Stimulated activated CD4-positive, alpha-beta T cell treated with anti-CD3 and anti-CD28 coated beads, Interleukin-15, amount 100 ng/mL, for 24 hours (primary cell): ENCODE data around the gene CERK.
A peak's percentile ranks its signal among the peaks of the same experiment; 100 is the strongest.
"Not testable (repeated sequence)": the region's sequence is repeated elsewhere in the genome, so short reads cannot be mapped to it uniquely, and the experiment has no call there.

Source experiments
- DNase-seq: peaks from one replicate; pipeline ENCODE4 v3.0.0-alpha.2; 2020

The CERK gene

GRCh38 chr22:46657996-46658947 lies 79.8 kb downstream of the CERK start:
- no peak for DNase-seq

- no peak for DNase-seq
Measured at GRCh38 chr22:46657655-46657953, 80.4 kb downstream of the CERK start.

- DNase-seq: no peak
Measured at GRCh38 chr22:46656856-46657654, 81.0 kb downstream of the CERK start.

DNA sequence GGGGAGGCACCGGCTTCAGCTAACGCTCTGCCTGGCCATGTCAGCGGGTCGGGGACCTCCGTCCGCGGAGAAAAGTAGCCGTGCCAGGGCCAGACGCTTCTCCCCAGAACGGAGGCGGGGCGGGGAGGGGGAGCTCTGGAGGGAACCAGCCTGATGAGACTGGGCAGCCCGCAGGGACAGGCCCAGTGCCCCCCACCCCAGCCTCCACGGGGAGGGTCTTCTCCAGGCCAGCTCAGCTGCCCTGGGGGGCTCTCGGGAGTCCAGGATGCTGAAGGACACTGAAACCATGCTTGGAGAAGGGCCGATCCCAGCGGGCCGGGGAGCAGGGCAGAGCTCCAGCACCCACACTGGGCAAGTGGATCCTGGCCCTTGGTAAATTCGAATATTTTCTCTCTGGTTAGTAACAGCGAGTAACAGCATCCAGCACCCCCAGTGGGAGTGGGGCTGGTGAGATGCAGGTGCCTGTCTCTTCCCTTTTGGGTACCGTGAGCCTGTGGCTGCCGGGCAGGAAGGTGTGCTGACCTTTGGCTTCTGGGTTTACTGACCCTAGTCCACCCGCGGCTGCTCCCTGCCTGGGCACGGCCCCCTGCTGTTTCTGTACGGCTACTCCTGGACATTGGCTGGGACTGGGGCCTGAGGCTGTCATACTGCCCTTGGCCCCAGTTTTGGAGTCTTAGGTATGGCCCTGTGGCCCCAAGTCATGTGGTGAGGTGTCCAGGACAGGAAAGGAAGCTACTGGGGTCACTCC lies 82.0 kb downstream of the CERK start:
- no peak for DNase-seq

GRCh38 chr22:46654927-46655595 lies 83.0 kb downstream of the CERK start:
- DNase-seq: no peak

- no peak for DNase-seq
Measured at GRCh38 chr22:46654426-46654825, 83.6 kb downstream of the CERK start.

- DNase-seq: peak; percentile 69
Measured at GRCh38 chr22:46653596-46653995, 84.5 kb downstream of the CERK start.

DNA sequence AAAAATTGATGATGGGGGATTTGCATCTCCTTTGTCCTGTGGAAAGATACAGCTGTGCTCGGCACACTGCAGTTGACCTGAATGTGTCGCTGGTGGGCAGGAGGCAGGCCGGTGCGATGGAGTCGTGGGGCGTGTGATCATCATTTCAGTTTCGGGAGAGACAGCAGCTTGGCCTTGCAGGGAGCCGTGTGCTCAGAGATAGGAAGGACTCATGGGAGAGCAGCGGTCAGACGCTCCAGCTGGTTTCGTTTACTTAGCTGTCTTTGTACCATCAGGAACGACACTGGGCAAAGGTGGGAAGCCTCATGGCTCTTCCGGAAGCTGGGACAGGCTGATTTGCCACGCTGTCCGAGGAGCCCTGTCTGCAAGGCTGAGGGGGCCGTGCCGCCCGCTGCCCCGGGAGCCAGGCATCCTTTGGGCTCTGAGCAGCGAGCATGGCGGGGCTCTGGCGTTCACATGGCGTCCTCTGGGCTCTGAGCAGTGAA lies 85.2 kb downstream of the CERK start:
- no peak for DNase-seq

DNA sequence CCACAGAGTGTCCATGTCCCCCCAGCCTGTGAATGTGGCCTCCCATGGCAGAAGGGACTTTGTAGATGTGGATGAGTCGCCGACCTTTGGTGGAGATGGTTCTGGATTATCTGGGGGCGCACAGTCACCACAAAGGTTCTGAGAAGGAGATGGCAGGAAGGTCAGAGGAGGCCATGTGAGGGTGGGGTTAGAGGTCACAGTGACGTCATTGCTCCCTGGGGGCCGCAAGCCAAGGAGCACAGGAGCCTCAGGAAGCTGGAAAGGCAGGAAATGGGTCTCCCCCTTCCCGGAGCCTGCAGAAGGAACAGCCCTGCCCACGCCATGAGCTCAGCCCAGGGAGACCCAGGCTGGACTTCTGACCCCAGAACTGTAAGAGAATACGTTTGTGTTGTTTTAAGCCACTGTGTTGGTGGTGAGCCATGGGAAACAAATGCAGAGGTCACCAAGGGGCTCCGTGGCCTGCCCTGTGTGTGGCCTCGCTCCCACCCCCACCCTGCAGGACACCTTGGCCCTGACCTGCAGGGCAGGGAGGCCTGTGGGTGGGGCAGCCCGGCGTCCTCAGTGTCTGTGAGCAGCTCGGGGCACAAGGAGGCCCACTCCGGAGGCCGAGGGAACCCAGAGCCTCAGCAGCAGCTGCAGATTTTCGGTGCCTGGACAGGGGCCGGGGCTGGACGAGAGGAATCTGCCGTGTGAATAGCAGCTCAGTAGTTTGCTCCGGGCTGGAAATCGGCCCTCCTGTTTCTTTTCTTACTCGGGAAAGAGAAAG lies 85.8 kb downstream of the CERK start:
- no peak for DNase-seq

- DNase-seq: no peak
Measured at GRCh38 chr22:46651316-46651715, 86.7 kb downstream of the CERK start.

DNA sequence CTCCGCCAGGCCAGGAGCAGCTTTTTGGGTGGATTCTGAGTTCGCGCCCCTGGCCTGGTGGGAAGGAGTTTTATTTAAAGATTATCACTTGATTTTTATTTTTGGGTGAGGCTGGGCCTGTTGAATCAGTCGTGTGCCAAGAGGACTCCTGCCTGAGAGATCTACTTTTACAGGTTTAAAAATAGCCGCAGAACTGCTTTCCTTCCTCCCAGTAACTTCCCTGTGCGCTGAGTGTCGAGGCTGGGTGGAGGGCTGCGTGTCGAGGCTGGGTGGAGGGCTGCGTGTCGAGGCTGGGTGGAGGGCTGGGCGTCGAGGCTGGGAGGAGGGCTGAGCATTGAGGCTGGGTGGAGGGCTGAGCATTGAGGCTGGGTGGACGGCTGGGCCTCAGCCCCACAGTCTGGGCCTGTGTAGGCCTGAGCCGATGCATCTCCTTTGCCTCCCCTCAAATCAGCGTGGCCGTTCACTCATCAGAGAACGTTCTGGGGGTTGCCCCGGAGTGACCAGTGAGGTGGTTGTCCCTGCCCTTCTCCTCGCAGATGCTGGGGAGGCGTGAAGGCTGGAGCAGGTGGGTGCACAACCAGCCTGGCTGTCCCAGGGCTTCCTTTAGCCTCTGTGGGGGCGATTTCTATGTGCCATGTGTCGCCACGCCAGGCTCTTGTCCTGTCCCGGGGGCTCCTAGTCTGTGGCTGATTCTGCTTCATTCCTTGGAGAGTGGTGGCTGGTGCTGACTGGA lies 87.8 kb downstream of the CERK start:
- no peak for DNase-seq

DNA sequence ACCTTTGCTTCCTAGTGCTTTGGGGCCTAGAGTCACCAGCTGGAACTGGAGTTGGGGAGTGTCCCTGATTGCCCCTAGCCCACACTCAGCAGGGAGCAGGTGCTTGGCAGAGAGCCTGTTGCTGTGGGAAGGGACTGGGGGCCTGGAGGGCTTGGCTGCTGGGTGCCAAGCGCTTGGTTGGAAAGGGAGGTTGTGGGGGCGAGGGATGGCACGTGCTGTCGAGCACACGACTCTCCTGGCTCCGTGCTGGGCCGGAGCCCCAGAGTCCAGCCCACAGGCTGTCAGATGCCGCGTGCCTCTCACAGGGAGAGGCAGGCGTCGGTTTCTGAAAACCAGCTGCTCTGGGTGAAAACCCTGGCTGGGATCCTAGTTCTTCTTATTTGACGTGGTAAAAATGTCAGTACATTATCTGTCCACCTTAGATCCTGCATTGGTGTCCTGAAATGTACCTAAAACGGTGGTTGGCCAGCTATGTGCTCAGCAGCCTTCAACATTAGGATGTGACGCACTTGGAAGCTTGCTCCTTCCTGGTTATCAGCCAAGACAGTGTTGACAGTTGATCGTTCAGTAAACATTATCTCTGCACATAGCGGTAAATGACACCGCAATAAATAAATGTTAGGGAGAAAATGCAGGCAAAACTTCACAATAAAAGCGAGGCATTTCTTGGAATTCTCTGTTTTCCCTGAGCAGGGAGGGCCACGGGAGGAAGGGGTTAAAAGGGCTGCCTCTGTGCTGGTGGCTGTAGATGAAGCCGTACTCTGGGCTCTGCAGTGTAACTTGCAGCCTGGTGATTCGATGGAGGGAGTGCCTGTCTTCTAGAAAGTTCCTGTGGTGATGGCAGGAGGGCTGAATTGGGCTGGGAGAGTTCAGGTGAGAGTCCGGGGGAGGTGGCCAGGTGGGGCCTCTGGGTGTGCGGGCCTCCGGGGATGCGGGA lies 88.6 kb downstream of the CERK start:
- no peak for DNase-seq

- DNase-seq: not testable (repeated sequence)
Measured at GRCh38 chr22:46648225-46648820, 89.7 kb downstream of the CERK start.

DNA sequence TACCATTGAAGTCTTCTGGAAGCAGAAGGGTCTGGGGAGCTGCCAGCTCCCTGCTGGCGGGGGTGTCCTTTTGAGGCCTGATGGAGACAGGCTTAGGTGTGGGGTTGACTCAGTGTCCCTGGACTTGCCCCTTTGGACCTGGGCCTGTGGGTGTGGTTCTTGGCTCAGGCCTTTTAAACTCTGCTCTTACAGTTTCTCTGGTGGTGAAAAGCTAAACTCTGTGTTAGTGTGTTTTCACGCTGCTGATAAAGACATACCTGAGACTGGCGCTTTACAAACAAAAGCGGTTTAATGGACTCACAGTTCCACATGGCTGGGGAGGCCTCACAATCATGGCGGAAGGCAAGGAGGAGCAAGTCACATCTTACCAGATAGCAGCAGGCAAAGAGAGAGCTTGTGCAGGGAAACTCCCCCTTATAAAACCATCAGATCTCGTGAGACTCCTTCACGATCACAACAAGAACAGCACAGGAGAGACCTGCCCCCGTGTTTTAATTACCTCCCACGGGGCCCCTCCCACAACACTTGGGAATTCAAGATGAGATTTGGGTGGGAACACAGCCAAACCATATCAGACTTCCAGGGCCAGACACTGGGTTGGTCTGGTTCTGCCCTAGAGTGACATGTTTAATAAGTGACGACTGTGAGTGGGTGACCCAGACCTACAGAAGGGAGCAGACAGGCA lies 91.4 kb downstream of the CERK start:
- DNase-seq: no peak

DNA sequence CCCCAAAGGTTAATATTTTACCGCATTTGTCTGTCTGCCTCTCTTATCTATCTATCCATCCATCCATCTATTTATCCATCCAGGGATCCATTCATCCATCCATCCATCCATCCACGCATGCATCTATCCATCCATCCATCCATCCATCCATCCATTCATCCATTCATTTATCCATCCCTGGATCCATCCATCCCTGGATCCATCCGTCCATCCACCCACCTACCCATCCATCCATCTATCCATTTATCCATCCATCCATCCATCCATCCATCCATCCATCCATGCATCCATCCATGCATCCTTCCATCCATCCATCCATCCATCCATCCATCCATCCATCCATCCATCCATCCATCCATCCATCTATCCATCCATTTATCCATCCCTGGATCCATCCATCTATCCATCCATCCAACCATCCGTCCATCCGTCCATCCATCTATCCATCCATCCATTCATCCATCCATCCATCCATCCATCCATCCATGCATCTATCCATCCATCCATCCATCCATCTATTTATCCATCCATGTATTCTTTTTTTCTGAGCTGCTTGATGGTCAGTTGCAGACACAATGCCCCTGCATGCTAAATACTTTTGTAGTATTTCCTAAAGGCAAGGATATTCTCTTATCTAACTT lies 95.1 kb downstream of the CERK start:
- DNase-seq: not testable (repeated sequence)

DNA sequence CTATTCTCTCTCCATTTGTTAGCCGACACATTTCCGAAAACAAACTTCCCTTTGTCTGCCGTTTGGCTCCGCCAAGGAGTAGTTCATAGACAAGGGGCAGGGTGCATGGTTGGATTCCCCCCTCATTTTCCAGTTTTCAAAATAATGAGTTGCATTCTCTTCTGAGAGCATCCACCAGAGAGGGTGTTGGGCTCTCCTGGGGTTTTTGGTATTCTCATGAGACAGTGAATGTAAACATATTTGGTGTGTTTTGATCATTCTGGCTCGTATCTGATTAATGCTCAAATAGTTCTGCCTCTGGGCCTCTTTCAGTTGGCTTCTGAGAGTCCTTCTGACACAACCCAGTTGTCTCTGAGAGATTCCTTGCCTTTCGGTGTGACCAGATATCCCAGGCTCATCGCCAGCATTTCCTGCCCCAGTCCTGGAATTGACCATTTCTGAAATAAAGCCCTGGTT lies 96.2 kb downstream of the CERK start:
- no peak for DNase-seq

DNA sequence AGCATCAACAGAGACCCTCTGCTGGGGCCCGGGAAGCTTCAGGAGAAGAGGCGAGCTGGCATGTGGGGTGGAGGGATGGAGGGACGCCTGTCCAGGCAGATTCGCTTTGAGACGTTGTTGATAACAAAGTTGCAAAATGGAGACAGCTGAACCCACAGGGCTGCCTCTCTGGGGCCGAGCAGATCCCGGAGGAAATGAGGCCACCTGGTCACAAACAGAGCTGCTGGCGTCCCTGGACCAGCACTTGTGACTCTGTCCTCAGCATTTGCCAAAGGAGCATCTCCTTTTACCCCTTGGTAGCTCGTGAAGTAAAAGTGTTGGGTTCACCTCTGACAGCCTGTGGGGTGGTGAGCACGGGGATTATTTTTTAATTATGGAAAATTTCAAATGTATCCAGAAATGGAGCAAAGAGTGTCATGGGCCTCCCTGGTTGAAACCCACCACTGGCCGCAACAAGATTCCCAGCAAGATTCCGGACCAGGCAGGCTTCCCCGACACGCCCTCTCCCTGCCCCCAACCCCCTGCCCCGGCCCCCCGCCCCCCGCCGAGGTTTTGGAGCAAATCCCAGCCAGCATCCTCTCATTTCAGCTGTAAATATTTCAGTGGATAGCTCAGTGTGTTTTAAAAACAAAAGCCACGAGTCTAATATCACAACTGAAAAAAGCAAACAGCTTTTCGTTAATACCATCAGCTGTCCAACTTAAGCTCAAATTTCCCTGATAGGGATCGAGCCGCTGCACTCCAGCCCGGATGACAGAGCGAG lies 97.6 kb downstream of the CERK start:
- DNase-seq: no peak
